Activated CD8-positive, alpha-beta memory T cell treated with anti-CD3 and anti-CD28 coated beads, Interleukin-2, amount 50 U/mL, for 48 hours (primary cell): Measurements from ENCODE around the gene MOV10.

Experiments used
- DNase-seq: peaks from one replicate; pipeline ENCODE4 v3.0.0-alpha.2; 2020

Gene MOV10

GRCh38 chr1:112700290-112701226 lies 26.1 kb downstream of the MOV10 start:
- peak; percentile 87 for DNase-seq

GRCh38 chr1:112701227-112702066 lies 27.0 kb downstream of the MOV10 start:
- no peak for DNase-seq

DNA sequence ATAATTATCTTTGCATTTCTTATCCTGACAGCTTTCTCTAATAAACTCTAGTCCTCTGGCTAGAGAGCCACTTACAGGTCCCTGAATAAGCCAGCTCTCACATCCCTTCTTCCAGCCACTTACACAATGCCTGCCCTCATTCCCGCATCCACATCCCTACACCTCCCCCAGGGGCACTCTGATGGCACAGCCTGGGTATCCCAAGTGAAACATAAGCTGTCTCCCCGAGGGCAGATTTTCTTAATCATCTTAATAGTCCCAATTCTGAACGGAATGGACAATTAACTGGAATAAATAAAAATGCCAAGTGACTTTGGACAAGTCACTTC lies 27.6 kb downstream of the MOV10 start:
- no peak for DNase-seq

DNA sequence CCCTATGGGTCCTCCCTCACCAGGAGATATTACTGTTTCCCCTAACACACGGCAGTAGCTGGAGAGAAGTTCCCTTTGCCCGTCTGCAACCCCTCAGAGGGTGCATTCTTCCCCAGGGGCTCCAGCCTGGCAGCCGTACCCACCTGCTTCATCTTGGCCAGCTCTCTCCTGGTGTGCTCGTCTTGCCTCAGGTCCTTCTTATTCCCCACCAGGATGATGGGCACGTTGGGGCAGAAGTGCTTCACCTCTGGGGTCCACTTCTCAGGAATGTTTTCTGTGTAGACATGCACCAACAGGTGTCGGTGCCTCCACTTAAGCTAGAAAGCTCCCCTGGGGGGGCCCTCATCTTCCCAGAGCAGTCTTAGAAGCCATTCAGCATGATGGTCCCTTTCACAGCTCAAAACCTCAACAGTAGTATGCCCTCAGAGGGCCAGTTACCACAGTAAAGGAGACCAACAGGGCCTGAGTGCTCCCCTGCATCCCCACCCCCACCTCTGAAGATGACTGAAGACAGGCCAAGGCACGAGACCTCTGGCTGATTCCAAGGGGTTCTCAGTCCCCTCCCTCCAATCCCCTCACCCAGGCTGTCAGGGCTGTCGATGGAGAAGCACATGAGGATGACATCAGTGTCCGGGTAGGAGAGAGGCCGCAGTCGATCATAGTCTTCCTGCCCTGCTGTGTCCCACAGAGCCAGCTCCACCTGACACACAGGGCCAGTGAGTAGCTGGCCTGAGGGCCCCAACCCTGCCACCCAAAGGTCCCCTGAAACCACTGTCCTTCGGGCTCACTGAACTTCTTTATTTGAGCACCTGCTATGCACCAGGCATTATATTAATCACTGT lies 28.2 kb downstream of the MOV10 start:
- no peak for DNase-seq

DNA sequence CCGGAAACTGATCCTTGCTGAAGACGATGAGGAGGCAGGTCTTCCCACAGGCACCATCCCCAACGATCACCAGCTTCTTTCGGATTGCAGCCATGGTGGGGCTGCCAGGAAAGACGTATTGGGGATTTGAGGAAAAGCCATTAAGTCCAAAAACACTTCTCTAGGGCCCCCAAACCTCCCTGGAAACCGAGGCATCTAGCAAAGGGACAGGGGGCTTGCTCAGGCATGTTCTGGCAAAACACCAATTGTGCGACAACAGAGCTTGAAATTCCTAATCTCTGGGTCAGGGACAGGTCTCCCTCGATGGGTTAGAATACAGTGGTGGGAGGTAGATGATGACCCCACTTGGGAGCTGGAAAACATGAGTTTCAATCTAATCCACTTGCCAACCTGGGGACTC lies 29.2 kb downstream of the MOV10 start:
- no peak for DNase-seq

- DNase-seq, result peak; percentile 69
These were observed 30.0 kb downstream of the MOV10 start for GRCh38 chr1:112704391-112704933.

DNA sequence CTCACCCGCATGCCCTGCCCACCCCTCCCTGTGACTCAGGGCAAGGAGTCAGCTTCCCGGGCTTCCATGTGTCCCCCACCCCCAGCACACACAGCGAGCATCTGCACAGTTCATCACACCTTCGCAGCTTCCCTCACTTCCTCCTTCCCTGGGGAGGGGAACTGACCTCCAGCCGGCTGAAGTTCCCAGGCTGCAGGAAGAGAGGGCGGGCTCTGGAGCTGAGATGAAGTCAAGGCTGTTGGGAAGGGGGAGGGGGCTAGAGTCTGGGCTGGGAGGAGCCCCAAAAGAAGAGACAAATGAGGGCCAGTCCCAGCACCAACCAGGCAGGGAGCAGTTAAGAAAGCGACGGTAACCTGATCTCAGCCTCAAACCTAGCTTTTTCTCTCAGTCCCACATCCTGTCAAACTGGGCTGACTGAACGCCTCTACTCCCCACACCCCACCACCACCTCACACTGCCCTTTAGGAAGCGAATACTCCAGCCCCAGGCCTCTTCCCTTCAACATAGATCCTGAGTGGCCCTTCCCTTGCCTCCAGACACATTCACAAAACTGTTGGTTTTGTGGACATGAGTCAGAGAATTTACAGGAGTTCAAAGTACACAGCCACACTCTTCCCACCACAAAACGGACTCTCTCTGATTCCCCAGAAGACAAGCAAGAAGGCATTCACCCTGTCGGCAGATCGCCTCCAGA lies 30.6 kb downstream of the MOV10 start:
- peak; percentile 71 for DNase-seq

DNA sequence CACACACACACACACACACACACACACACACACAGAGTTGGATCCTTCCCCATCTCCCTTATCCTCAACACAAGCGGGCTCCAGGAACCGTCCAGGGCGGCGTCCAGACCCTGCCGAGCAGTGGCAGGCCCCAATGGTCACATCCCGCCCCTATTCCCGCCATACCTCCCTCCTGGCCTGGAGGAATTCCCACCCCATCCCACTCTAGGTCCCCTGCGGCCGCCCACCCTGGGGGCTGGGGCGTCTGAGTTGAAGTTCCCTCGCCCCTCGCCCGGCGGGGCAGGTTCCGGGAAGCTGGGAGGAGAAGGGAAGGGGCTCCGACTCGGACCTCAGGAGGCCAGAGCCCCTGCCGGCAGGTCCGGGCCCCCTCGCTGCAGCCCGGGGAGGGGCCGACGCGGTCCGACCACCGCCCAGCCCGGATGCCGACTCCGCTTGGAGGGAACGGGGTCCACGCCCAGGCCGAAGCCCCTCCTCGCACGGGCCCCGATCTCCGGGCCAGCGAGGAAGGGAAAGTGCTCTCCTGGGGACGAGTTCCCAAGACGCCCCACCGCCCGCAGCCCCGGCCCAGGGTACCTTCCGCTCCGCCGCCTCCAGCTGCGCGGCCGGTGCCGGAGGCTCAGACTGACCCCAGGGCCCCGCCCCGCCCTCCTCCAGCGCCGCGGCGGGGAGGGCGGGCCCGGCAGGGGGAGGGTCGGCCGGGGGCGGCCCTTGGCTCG lies 32.2 kb downstream of the MOV10 start, which contains the start of gene RHOC:
TSS of gene RHOC (minus strand) at position 623 of the 716 bp plus-strand sequence. CDS start 3,328 bp downstream, outside the sequence.
- DNase-seq, result peak; percentile 71

DNA sequence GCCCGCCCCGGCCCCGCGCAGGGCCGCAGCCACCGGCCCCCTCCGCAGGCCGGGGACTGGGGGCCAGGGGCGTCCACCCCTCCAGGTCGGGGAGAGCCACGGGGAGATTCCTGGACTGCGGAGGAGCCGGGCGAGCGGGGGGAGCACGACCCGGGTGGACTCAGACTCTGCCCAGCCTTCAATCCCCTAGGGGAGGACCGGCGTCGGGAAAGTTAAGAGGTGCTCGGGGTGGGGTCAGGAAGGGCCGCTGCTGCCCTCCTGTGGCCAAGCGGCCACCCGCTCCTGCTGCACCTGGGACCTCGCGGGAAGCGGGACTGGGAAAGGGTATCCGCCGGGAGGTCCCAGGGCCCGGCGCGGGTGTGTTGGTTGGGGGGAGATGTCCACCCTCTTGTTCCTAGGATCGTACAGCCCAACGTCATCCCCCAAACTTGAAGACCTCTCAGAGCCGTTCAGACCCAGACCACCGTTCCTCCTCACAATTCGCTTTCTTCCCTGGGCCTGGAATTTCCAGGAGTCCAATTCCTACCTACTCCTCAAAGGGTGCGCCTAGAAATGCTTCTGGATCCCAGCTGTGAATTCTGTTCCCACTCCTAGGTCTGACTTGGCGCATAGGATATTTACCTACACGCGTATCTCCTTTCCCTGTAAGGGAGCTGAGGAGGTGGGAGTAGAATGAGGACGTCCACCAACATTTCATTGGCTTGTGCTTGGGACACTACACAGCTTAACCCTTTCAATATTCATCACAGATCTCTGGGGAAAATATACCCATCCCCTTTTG lies 33.0 kb downstream of the MOV10 start:
- DNase-seq, result peak; percentile 82

DNA sequence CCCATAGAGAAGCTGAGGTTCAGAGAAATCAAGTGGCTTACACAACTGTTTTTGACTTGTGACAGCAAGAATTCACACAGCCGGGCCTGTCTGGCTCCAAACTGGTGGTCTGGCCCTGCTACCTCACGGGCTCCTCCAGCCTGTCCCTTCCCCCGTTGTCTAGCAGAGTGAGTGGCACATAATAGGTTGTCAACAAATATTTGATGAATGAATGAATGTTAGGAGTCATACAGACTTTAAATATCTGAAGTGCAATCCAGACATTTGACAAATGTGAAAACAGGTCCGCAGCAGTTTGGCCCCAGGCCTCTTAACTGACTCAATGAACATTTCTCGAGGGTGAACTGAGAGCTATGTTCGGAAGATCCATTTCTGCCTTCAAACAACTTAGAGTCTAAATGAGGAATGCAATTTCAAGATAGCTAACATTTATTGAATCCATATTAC lies 33.6 kb downstream of the MOV10 start:
- DNase-seq, result no peak

DNA sequence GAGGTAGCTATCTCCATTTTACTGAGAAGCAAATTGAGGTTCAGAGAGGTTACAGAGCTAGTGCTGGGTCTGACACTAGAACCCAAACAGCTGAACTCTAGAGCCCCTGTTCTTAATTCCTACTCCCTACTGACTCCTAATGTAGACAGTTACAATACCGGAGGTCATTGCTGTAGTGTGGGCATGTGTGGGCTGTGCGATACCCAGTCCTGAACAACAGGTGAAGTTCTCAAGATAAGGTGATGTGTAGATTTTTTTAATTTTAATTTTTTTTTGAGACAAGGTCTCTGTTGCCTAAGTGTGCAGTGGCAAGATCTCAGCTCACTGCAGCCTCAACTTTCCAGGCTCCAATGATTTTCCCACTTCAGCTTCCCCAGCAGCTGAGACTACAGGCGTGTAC lies 34.0 kb downstream of the MOV10 start:
- DNase-seq, result no peak

DNA sequence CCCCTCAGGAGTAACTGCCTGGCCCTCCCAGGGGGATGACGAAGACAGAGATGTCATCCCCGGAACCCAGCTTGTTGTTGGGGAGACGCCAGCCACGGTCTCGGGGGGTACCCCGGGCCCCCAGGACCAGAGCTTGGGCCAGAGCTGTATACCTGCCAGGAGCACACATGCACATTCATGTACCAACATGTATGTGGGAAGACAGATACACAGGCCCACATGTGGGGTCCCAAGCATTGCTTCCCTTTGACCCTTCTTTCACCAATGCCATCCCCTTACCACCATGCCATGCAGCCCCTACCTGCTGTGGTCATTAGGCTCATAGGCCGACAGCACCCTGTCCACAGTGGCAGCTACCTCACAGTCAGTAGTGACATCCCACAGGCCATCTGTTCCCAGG lies 35.7 kb downstream of the MOV10 start:
- DNase-seq, result no peak

GRCh38 chr1:112710586-112710985 lies 36.1 kb downstream of the MOV10 start:
- DNase-seq, result no peak

DNA sequence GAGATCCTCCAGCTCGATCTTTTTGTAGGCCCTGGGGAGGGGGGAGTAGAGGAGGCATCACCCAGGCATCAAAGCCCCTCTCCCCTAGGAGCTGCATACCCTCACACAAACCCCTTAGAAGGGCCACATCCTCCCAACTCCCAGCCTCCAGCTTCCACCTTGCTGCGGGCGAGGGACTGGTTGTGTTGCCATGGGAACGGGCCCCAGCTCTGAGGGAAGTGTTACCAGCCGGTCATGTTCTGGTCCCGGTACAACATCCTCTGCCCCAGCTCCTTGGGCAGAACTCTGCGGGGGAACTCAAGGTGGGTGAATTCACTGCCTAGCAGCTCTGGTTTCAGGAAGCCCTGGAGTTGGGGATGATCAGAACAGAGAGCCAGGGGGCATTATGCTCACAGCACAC lies 36.6 kb downstream of the MOV10 start:
- DNase-seq, result no peak

DNA sequence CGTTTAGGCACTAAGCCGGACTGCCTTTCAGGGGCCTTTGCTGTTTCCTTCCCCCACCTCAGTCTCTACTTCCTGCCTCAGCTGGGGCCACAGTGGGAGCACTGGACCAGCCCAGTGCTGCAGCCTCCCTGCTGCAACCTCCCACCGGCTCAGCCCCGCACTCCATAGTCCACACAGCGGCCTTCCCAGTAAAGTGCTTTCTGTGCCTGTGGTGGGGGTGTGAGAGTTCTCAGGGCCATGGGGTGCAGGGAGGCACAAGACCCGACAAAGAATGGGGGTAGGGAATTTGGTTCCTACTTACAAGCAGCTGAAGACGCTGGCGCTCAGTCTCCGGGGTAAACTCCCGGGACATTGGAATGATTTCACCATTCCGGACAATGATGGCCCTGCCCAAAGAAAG lies 37.2 kb downstream of the MOV10 start:
- DNase-seq, result no peak

GRCh38 chr1:112712191-112712590 lies 37.7 kb downstream of the MOV10 start:
- DNase-seq, result no peak

- no peak for DNase-seq
These were observed 38.3 kb downstream of the MOV10 start for GRCh38 chr1:112712701-112713128.

DNA sequence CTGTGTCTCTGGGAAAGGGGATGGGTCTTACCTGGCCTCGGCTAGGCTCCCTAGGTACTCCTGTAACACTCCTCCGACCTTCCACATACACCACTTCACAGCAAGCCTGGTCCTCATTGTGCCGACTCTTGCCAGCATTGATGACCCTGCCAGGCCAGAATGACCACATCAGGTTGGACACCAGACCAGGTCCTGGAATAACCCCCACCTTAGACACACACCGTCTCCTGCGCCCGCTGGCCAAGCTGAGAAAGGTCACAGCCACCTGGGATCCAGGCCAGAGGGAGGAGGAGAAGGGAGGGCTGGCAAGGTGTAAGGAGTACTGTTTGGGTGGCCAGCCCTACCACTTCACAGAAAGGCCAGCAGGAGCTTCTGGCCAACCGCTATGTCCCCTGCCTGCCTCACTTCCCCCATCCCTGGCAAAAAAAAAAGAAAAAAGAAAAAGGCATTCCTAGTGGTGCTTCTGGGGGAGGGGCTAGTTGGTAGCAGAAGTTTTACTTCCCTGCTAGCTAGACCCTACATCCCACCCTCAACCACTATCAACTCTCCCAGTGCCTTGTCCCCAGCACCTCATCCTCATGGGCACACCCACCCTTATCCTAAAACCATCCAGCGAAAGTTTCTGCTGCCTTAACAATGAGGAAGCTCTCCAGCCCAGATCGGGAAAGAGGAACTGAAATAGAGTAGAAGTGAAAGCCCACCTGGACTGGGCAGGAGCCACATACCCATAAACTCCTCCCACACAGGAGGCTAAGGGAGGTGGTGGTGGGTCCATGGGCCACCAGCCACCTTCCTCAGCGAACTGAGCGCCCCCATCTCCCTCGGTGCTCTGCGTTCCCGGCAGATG lies 39.2 kb downstream of the MOV10 start:
- no peak for DNase-seq
